GM23338 (cell line): Measurements from ENCODE around the gene DTNA. TPM values are rescaled to one million over a fixed set of nuclear protein-coding genes. Genes with fewer than 3 reads are reported as not detected.

ENCODE experiments used
- ATAC-seq: fragments of 200-7000 bp; cut with Tn5 transposase; 3 replicates; pipeline ENCODE4 v1.9.1; 2020
- DNase-seq: peaks from one replicate; pipeline ENCODE4 v3.0.0-alpha.2; 2015; ENCODE audit warnings: low spot score
- H2AFZ ChIP-seq: fragments of 200-600 bp; sonication (generic); 2 replicates; pipeline ENCODE4 v1.8.0; 2016; ENCODE audit warnings: antibody characterized with exemption, mild to moderate bottlenecking, moderate library complexity
- H3F3A ChIP-seq: fragments of 200-600 bp; sonication (generic); replicated peaks from 2 replicates; pipeline ENCODE4 v1.8.0; 2017; ENCODE audit warnings: antibody characterized with exemption, mixed run types, low read depth
- H3K27ac ChIP-seq: fragments of 200-600 bp; sonication (generic); 2 replicates; pipeline ENCODE4 v1.6.1; 2016; ENCODE audit warnings: low read depth
- H3K27me3 ChIP-seq: fragments of 200-600 bp; sonication (generic); 2 replicates; pipeline ENCODE4 v1.8.0; 2016; ENCODE audit warnings: mild to moderate bottlenecking, mixed run types, moderate library complexity; ENCODE audit not compliant: insufficient read depth
- H3K36me3 ChIP-seq: fragments of 200-600 bp; sonication (generic); 2 replicates; pipeline ENCODE4 v1.8.0; 2016; ENCODE audit warnings: mild to moderate bottlenecking; ENCODE audit not compliant: insufficient read depth
- H3K4me1 ChIP-seq: fragments of 200-600 bp; sonication (generic); 2 replicates; pipeline ENCODE4 v1.8.0; 2016; ENCODE audit warnings: mild to moderate bottlenecking, moderate library complexity; ENCODE audit not compliant: insufficient read depth
- H3K4me2 ChIP-seq: fragments of 200-600 bp; sonication (generic); 2 replicates; pipeline ENCODE4 v1.7.1; 2017; ENCODE audit warnings: mixed run types
- H3K4me3 ChIP-seq: fragments of 200-600 bp; sonication (generic); 2 replicates; pipeline ENCODE4 v1.6.1; 2016; ENCODE audit warnings: mixed run types
- H3K79me2 ChIP-seq: fragments of 200-600 bp; sonication (generic); replicated peaks from 2 replicates; pipeline ENCODE4 v1.8.0; 2017; ENCODE audit warnings: mild to moderate bottlenecking; ENCODE audit not compliant: insufficient read depth
- H3K9me2 ChIP-seq: fragments of 200-600 bp; sonication (generic); 2 replicates; pipeline ENCODE4 v1.8.0; 2017; ENCODE audit not compliant: insufficient read depth
- H4K20me1 ChIP-seq: fragments of 200-600 bp; sonication (generic); replicated peaks from 2 replicates; pipeline ENCODE4 v1.8.0; 2017; ENCODE audit warnings: mild to moderate bottlenecking; ENCODE audit not compliant: insufficient read depth
- H3K27ac Mint-ChIP-seq: 2 replicates; pipeline ENCODE4 v1.8.0; 2020; ENCODE audit warnings: inconsistent platforms, mild to moderate bottlenecking, moderate library complexity, mixed read lengths
- H3K27me3 Mint-ChIP-seq: 3 replicates; pipeline ENCODE4 v1.8.0; 2022; ENCODE audit warnings: low read depth, mild to moderate bottlenecking, moderate library complexity, mixed read lengths, inconsistent platforms; ENCODE audit not compliant: insufficient read depth, poor library complexity
- H3K36me3 Mint-ChIP-seq: 3 replicates; pipeline ENCODE4 v1.8.0; 2021; ENCODE audit warnings: low read depth, mild to moderate bottlenecking, inconsistent platforms, moderate library complexity, mixed read lengths
- H3K4me1 Mint-ChIP-seq: 3 replicates; pipeline ENCODE4 v1.8.0; 2020; ENCODE audit warnings: mild to moderate bottlenecking, inconsistent platforms, mixed read lengths
- H3K4me3 Mint-ChIP-seq: 3 replicates; pipeline ENCODE4 v1.8.0; 2021; ENCODE audit warnings: moderate library complexity, mild to moderate bottlenecking, inconsistent platforms, mixed read lengths
- H3K9me3 Mint-ChIP-seq: 3 replicates; pipeline ENCODE4 v1.8.0; 2020; ENCODE audit warnings: moderate library complexity, mild to moderate bottlenecking, inconsistent platforms, mixed read lengths
- CREB1 ChIP-seq: fragments of 250-450 bp; sonication (Bioruptor Pico); IDR thresholded peaks from 2 replicates; pipeline ENCODE4 v1.5.0; 2020; ENCODE audit warnings: low read depth, mild to moderate bottlenecking, moderate library complexity
- CTCF ChIP-seq, 2 experiments: fragments of 200-600 bp in 1 of 2; sonication (generic) in 1 of 2; conservative IDR thresholded peaks; 2 replicates each; pipeline versions ENCODE4 v1.5.1 to v1.6.1; 2016 to 2017; ENCODE audit warnings: antibody characterized with exemption in 2 of 2, low read depth in 2 of 2, mild to moderate bottlenecking in 2 of 2, moderate library complexity in 1 of 2
- ETS1 ChIP-seq: IDR thresholded peaks from 2 replicates; pipeline ENCODE4 v1.6.1; 2016; ENCODE audit warnings: antibody characterized with exemption
- EZH2 ChIP-seq: fragments of 200-600 bp; sonication (generic); IDR thresholded peaks from one replicate; pipeline ENCODE4 v1.8.0; 2017; ENCODE audit warnings: antibody characterized with exemption, mild to moderate bottlenecking, low read depth; ENCODE audit not compliant: unreplicated experiment
- EZH2phosphoT487 ChIP-seq: fragments of 200-600 bp; sonication (generic); IDR thresholded peaks from one replicate; pipeline ENCODE4 v1.8.1; 2018; ENCODE audit warnings: antibody characterized with exemption; ENCODE audit not compliant: unreplicated experiment
- NANOG ChIP-seq: IDR thresholded peaks from 2 replicates; pipeline ENCODE4 v1.6.1; 2016; ENCODE audit warnings: antibody characterized with exemption, borderline replicate concordance
- REST ChIP-seq: IDR thresholded peaks from one replicate; pipeline ENCODE4 v1.6.1; 2018; ENCODE audit warnings: antibody characterized with exemption; ENCODE audit not compliant: unreplicated experiment
- STAT1 ChIP-seq: IDR thresholded peaks from one replicate; pipeline ENCODE4 v1.6.1; 2016; ENCODE audit warnings: antibody characterized with exemption; ENCODE audit not compliant: unreplicated experiment
- ZNF331 ChIP-seq: fragments of 250-450 bp; sonication (Bioruptor Pico); IDR thresholded peaks from 2 replicates; pipeline ENCODE4 v1.5.0; 2020; ENCODE audit warnings: low read depth, mild to moderate bottlenecking, moderate library complexity
- polyA plus RNA-seq: library from polyadenylated mRNA; unstranded; fragments of >200 nt; fragmentation: Nextera tagmentation; extraction: Ambion mirVana; gene quantifications from 2 replicates; pipeline ENCODE4 v1.2.1, GENCODE V29; 2016
- total RNA-seq: library from RNA; depleted of rRNA; stranded (reverse); fragments of >200 nt; shearing (Covaris generic); gene quantifications from 2 replicates; pipeline ENCODE4 v1.2.3, GENCODE V29; 2014

Gene DTNA
- total and polyA plus RNA-seq, 2 experiments from 2014 or later = 11.5 to 25.1 TPM

GRCh38 chr18:34867520-34867919 is 157.4 kb downstream of the DTNA start:
- H3K4me1 Mint-ChIP-seq = 0 out of 3 replicates have a peak, but pooled peaks cover 2% of the 10 kb centered on the region
- H3K4me3 ChIP-seq = no peak overlapping the region
- TF ChIP-seq REST (no peak), CTCF (conservative IDR thresholded peaks at IDR 0.05; ENCODE audit: low read depth in 2 of 2) (peak; percentile 65 to 77)
- H3K9me3 Mint-ChIP-seq = no peaks in the 10 kb centered on the region
- peak; percentile 76 for DNase-seq
- no peaks in the 10 kb centered on the region for H3K27me3 Mint-ChIP-seq
- no peak overlapping the region for H3K27ac Mint-ChIP-seq
- no peaks in the 10 kb centered on the region for H3K27me3 ChIP-seq
- no peak overlapping the region for H3K4me3 Mint-ChIP-seq
- no peaks in the 10 kb centered on the region for H3F3A ChIP-seq
- no peaks in the 10 kb centered on the region for H4K20me1 ChIP-seq
- H3K4me1 ChIP-seq = peaks cover 6% of the 10 kb centered on the region
- no peak overlapping the region for H2AFZ ChIP-seq
- no peaks in the 10 kb centered on the region for H3K36me3 ChIP-seq
- no peak overlapping the region for H3K4me2 ChIP-seq
- ATAC-seq = peak; percentile 96
- no peaks in the 10 kb centered on the region for H3K79me2 ChIP-seq
- H3K36me3 Mint-ChIP-seq = no peaks in the 10 kb centered on the region
- H3K9me2 ChIP-seq = no peaks in the 10 kb centered on the region
- H3K27ac ChIP-seq = no peak overlapping the region

GRCh38 chr18:34870555-34871310 is 160.6 kb downstream of the DTNA start:
- peaks cover 6% of the 10 kb centered on the region for H3K4me1 ChIP-seq
- Mint-ChIP-seq H3K4me3 (no peak overlapping the region), H3K9me3 (no peaks in the 10 kb centered on the region), H3K36me3 (no peaks in the 10 kb centered on the region), H3K27ac (peak overlapping the region; percentile 4; the same call in 1 of the 2 replicates), H3K4me1 (peaks cover 7% of the 10 kb centered on the region; the same call in 2 of the 3 replicates), H3K27me3 (peaks cover 2% of the 10 kb centered on the region)
- no peak overlapping the region for H3K27ac ChIP-seq
- no peaks in the 10 kb centered on the region for H3K36me3 ChIP-seq
- H3F3A ChIP-seq = no peaks in the 10 kb centered on the region
- TF ChIP-seq CREB1 (no peak), NANOG (no peak), ZNF331 (CRISPR knock-in tag) (no peak), EZH2 (no peak), REST (no peak), ETS1 (no peak), STAT1 (no peak), EZH2phosphoT487 (no peak), CTCF (conservative IDR thresholded peaks at IDR 0.05; ENCODE audit: low read depth in 2 of 2) (no peak)
- no peaks in the 10 kb centered on the region for H3K9me2 ChIP-seq
- H3K4me3 ChIP-seq = no peak overlapping the region
- no peak overlapping the region for H3K4me2 ChIP-seq
- ATAC-seq = no peak
- H4K20me1 ChIP-seq = no peaks in the 10 kb centered on the region
- no peak for DNase-seq
- H2AFZ ChIP-seq = no peak overlapping the region
- H3K27me3 ChIP-seq = no peaks in the 10 kb centered on the region
- no peaks in the 10 kb centered on the region for H3K79me2 ChIP-seq
